ENCODE measurements around the gene BAIAP2. TPM values are rescaled to one million over a fixed set of nuclear protein-coding genes. Genes with fewer than 3 reads are reported as not detected.

Gene BAIAP2
- polyA plus RNA-seq, 2 donors = 91.2 to 107 TPM

- peaks cover 0 to 14% of the 10 kb centered on the region in 2 donors for H3K36me3 ChIP-seq (ENCODE audit: control insufficient read depth in 2 of 2, insufficient read depth in 2 of 2, low read length in 1 of 2)
- H3K4me1 ChIP-seq (ENCODE audit: control insufficient read depth in 2 of 2, insufficient read depth in 2 of 2, low read length in 1 of 2) = peaks cover 4 to 21% of the 10 kb centered on the region in 2 donors
- peak overlapping the region in 1 of 2 donors; percentile 6 for H3K27ac ChIP-seq (ENCODE audit: low read depth in 2 of 2, low read length in 1 of 2)
- H3K4me3 ChIP-seq (ENCODE audit: low read depth in 1 of 2, low read length in 2 of 2) = no peak overlapping the region
- H3K9me3 ChIP-seq (ENCODE audit: control insufficient read depth in 2 of 2, insufficient read depth in 1 of 2, low read depth in 1 of 2, low read length in 1 of 2) = peaks cover 0 to 5% of the 10 kb centered on the region in 2 donors
- WGBS, 2 donors = 68 to 81% methylated on average over 33 of the region's 33 CpGs
- H3K27me3 ChIP-seq (ENCODE audit: control insufficient read depth in 1 of 2, insufficient read depth in 2 of 2, low read length in 2 of 2) = no peaks in the 10 kb centered on the region
Observed at GRCh38 chr17:81120149-81120484, 85.2 kb downstream of the BAIAP2 start.

- no peak overlapping the region for H3K27ac ChIP-seq (ENCODE audit: low read depth in 2 of 2, low read length in 1 of 2)
- no peak overlapping the region for H3K4me3 ChIP-seq (ENCODE audit: low read depth in 1 of 2, low read length in 2 of 2)
Observed at GRCh38 chr17:81120695-81121621, 86.0 kb downstream of the BAIAP2 start.

GRCh38 chr17:81121841-81122733, 87.1 kb downstream of the BAIAP2 start:
- H3K27me3 ChIP-seq (ENCODE audit: control insufficient read depth in 1 of 2, insufficient read depth in 2 of 2, low read length in 2 of 2) = no peaks in the 10 kb centered on the region
- no peak overlapping the region for H3K27ac ChIP-seq (ENCODE audit: low read depth in 2 of 2, low read length in 1 of 2)
- WGBS, 2 donors = 38 to 53% methylated on average over 75 to 109 of the region's 109 CpGs
- peaks cover 0 to 5% of the 10 kb centered on the region in 2 donors for H3K9me3 ChIP-seq (ENCODE audit: control insufficient read depth in 2 of 2, insufficient read depth in 1 of 2, low read depth in 1 of 2, low read length in 1 of 2)
- peaks cover 4 to 26% of the 10 kb centered on the region in 2 donors for H3K4me1 ChIP-seq (ENCODE audit: control insufficient read depth in 2 of 2, insufficient read depth in 2 of 2, low read length in 1 of 2)
- no peaks in the 10 kb centered on the region for H3K36me3 ChIP-seq (ENCODE audit: control insufficient read depth in 2 of 2, insufficient read depth in 2 of 2, low read length in 1 of 2)
- H3K4me3 ChIP-seq (ENCODE audit: low read depth in 1 of 2, low read length in 2 of 2) = no peak overlapping the region

More at GRCh38 chr17:81120695-81121621, 86.0 kb downstream of the BAIAP2 start:
- H3K9me3 ChIP-seq (ENCODE audit: control insufficient read depth in 2 of 2, insufficient read depth in 1 of 2, low read depth in 1 of 2, low read length in 1 of 2) = peaks cover 0 to 5% of the 10 kb centered on the region in 2 donors
- no peaks in the 10 kb centered on the region for H3K27me3 ChIP-seq (ENCODE audit: control insufficient read depth in 1 of 2, insufficient read depth in 2 of 2, low read length in 2 of 2)
- peaks cover 4 to 26% of the 10 kb centered on the region in 2 donors for H3K4me1 ChIP-seq (ENCODE audit: control insufficient read depth in 2 of 2, insufficient read depth in 2 of 2, low read length in 1 of 2)
- 67 to 73% methylated on average over 43 to 45 of the region's 45 CpGs for WGBS, 2 donors
- peaks cover 0 to 10% of the 10 kb centered on the region in 2 donors for H3K36me3 ChIP-seq (ENCODE audit: control insufficient read depth in 2 of 2, insufficient read depth in 2 of 2, low read length in 1 of 2)

- no peak overlapping the region for H3K27ac ChIP-seq (ENCODE audit: low read depth in 2 of 2, low read length in 1 of 2)
- no peaks in the 10 kb centered on the region for H3K36me3 ChIP-seq (ENCODE audit: control insufficient read depth in 2 of 2, insufficient read depth in 2 of 2, low read length in 1 of 2)
- peaks cover 0 to 5% of the 10 kb centered on the region in 2 donors for H3K9me3 ChIP-seq (ENCODE audit: control insufficient read depth in 2 of 2, insufficient read depth in 1 of 2, low read depth in 1 of 2, low read length in 1 of 2)
- no peaks in the 10 kb centered on the region for H3K27me3 ChIP-seq (ENCODE audit: control insufficient read depth in 1 of 2, insufficient read depth in 2 of 2, low read length in 2 of 2)
- peaks cover 4 to 23% of the 10 kb centered on the region in 2 donors for H3K4me1 ChIP-seq (ENCODE audit: control insufficient read depth in 2 of 2, insufficient read depth in 2 of 2, low read length in 1 of 2)
- no peak overlapping the region for H3K4me3 ChIP-seq (ENCODE audit: low read depth in 1 of 2, low read length in 2 of 2)
- WGBS, 2 donors = 67 to 81% methylated on average over 36 to 39 of the region's 39 CpGs
Observed at GRCh38 chr17:81123052-81124048, 88.4 kb downstream of the BAIAP2 start.

GRCh38 chr17:81124377-81124776, 89.4 kb downstream of the BAIAP2 start:
- Histone ChIP-seq H3K27ac (ENCODE audit: low read depth in 2 of 2, low read length in 1 of 2) (no peak overlapping the region), H3K4me3 (ENCODE audit: low read depth in 1 of 2, low read length in 2 of 2) (no peak overlapping the region), H3K9me3 (ENCODE audit: control insufficient read depth in 2 of 2, insufficient read depth in 1 of 2, low read depth in 1 of 2, low read length in 1 of 2) (peaks cover 0 to 4% of the 10 kb centered on the region in 2 donors), H3K4me1 (ENCODE audit: control insufficient read depth in 2 of 2, insufficient read depth in 2 of 2, low read length in 1 of 2) (peaks cover 0 to 13% of the 10 kb centered on the region in 2 donors), H3K27me3 (ENCODE audit: control insufficient read depth in 1 of 2, insufficient read depth in 2 of 2, low read length in 2 of 2) (no peaks in the 10 kb centered on the region), H3K36me3 (ENCODE audit: control insufficient read depth in 2 of 2, insufficient read depth in 2 of 2, low read length in 1 of 2) (no peaks in the 10 kb centered on the region)
- 90 to 92% methylated on average over 17 to 18 of the region's 18 CpGs for WGBS, 2 donors

GRCh38 chr17:81125573-81126081, 90.7 kb downstream of the BAIAP2 start:
- no peak overlapping the region for H3K27ac ChIP-seq (ENCODE audit: low read depth in 2 of 2, low read length in 1 of 2)
- H3K4me1 ChIP-seq (ENCODE audit: control insufficient read depth in 2 of 2, insufficient read depth in 2 of 2, low read length in 1 of 2) = peaks cover 0 to 10% of the 10 kb centered on the region in 2 donors
- H3K36me3 ChIP-seq (ENCODE audit: control insufficient read depth in 2 of 2, insufficient read depth in 2 of 2, low read length in 1 of 2) = no peaks in the 10 kb centered on the region
- 46 to 54% methylated on average over 14 of the region's 14 CpGs for WGBS, 2 donors
- no peak overlapping the region for H3K4me3 ChIP-seq (ENCODE audit: low read depth in 1 of 2, low read length in 2 of 2)
- no peaks in the 10 kb centered on the region for H3K9me3 ChIP-seq (ENCODE audit: control insufficient read depth in 2 of 2, insufficient read depth in 1 of 2, low read depth in 1 of 2, low read length in 1 of 2)
- no peaks in the 10 kb centered on the region for H3K27me3 ChIP-seq (ENCODE audit: control insufficient read depth in 1 of 2, insufficient read depth in 2 of 2, low read length in 2 of 2)

- Histone ChIP-seq H3K27ac (ENCODE audit: low read depth in 2 of 2, low read length in 1 of 2) (no peak overlapping the region), H3K9me3 (ENCODE audit: control insufficient read depth in 2 of 2, insufficient read depth in 1 of 2, low read depth in 1 of 2, low read length in 1 of 2) (no peaks in the 10 kb centered on the region), H3K27me3 (ENCODE audit: control insufficient read depth in 1 of 2, insufficient read depth in 2 of 2, low read length in 2 of 2) (no peaks in the 10 kb centered on the region), H3K36me3 (ENCODE audit: control insufficient read depth in 2 of 2, insufficient read depth in 2 of 2, low read length in 1 of 2) (no peaks in the 10 kb centered on the region), H3K4me3 (ENCODE audit: low read depth in 1 of 2, low read length in 2 of 2) (no peak overlapping the region), H3K4me1 (ENCODE audit: control insufficient read depth in 2 of 2, insufficient read depth in 2 of 2, low read length in 1 of 2) (peaks cover 0 to 10% of the 10 kb centered on the region in 2 donors)
- 51 to 64% methylated on average over 25 to 34 of the region's 34 CpGs for WGBS, 2 donors
Observed at GRCh38 chr17:81126281-81127132, 91.6 kb downstream of the BAIAP2 start.

GRCh38 chr17:81127133-81127455, 92.1 kb downstream of the BAIAP2 start:
- 46 to 47% methylated on average over 4 to 5 of the region's 5 CpGs for WGBS, 2 donors
- Histone ChIP-seq H3K36me3 (ENCODE audit: control insufficient read depth in 2 of 2, insufficient read depth in 2 of 2, low read length in 1 of 2) (no peaks in the 10 kb centered on the region), H3K27ac (ENCODE audit: low read depth in 2 of 2, low read length in 1 of 2) (no peak overlapping the region), H3K27me3 (ENCODE audit: control insufficient read depth in 1 of 2, insufficient read depth in 2 of 2, low read length in 2 of 2) (no peaks in the 10 kb centered on the region), H3K4me1 (ENCODE audit: control insufficient read depth in 2 of 2, insufficient read depth in 2 of 2, low read length in 1 of 2) (peaks cover 0 to 10% of the 10 kb centered on the region in 2 donors), H3K4me3 (ENCODE audit: low read depth in 1 of 2, low read length in 2 of 2) (no peak overlapping the region), H3K9me3 (ENCODE audit: control insufficient read depth in 2 of 2, insufficient read depth in 1 of 2, low read depth in 1 of 2, low read length in 1 of 2) (no peaks in the 10 kb centered on the region)

Data from esophagus (tissue), 2 donors.